ENCODE measurements around the gene TMA16.

The TMA16 gene

GRCh38 chr4:163515198-163515597 lies 20.7 kb downstream of the TMA16 start:
- H3K4ac ChIP-seq (ENCODE audit: low read depth, low read length): no peak overlapping the region
- no peaks in the 10 kb centered on the region for H3K4me1 ChIP-seq (ENCODE audit: control insufficient read depth, low read depth, low read length)
- H3K4me2 ChIP-seq (ENCODE audit: low read length): no peak overlapping the region
- peaks cover 2% of the 10 kb centered on the region for H3K79me1 ChIP-seq (ENCODE audit: low read length)
- H2BK15ac ChIP-seq (replicated peaks; ENCODE audit: low read depth): no peak overlapping the region
- DNase-seq: no peak
- no peaks in the 10 kb centered on the region for H3K27me3 ChIP-seq (ENCODE audit: insufficient read depth, low read length, poor library complexity)
- no peaks in the 10 kb centered on the region for H3K36me3 ChIP-seq (ENCODE audit: control insufficient read depth, insufficient read depth, low read length)
- no peak overlapping the region for H3K56ac ChIP-seq (ENCODE audit: low read length)
- H4K5ac ChIP-seq (ENCODE audit: low read length): no peak overlapping the region
- no peak overlapping the region for H3K18ac ChIP-seq (ENCODE audit: low read length)
- no peak overlapping the region for H3K4me3 ChIP-seq (ENCODE audit: low read length)
- no peak overlapping the region for H2BK5ac ChIP-seq (ENCODE audit: low read length)
- no CpG with 5 or more reads among the region's 8 CpGs for WGBS (ENCODE audit: extremely low coverage, insufficient coverage, low lambda C conversion rate)
- H3K27ac ChIP-seq (ENCODE audit: low read depth, low read length): no peak overlapping the region
- H2BK120ac ChIP-seq (ENCODE audit: low read depth, low read length): no peak overlapping the region
- H4K8ac ChIP-seq (ENCODE audit: low read depth, low read length): no peak overlapping the region
- H3K79me2 ChIP-seq (ENCODE audit: control insufficient read depth, insufficient read depth, low read length): peaks cover 3% of the 10 kb centered on the region
- H2AK5ac ChIP-seq (ENCODE audit: low read length): no peak overlapping the region
- no peak overlapping the region for H3K23ac ChIP-seq (ENCODE audit: low read length)
- no peak overlapping the region for H3K9ac ChIP-seq (ENCODE audit: low read length)

- Histone ChIP-seq H3K36me3 (ENCODE audit: control insufficient read depth, insufficient read depth, low read length) (peaks cover 3% of the 10 kb centered on the region), H2BK5ac (ENCODE audit: low read length) (no peak overlapping the region), H3K23ac (ENCODE audit: low read length) (no peak overlapping the region), H3K27ac (ENCODE audit: low read depth, low read length) (no peak overlapping the region), H2BK15ac (replicated peaks; ENCODE audit: low read depth) (no peak overlapping the region), H3K4ac (ENCODE audit: low read depth, low read length) (no peak overlapping the region), H3K79me2 (ENCODE audit: control insufficient read depth, insufficient read depth, low read length) (no peaks in the 10 kb centered on the region), H4K8ac (ENCODE audit: low read depth, low read length) (no peak overlapping the region), H3K9ac (ENCODE audit: low read length) (no peak overlapping the region), H4K5ac (ENCODE audit: low read length) (no peak overlapping the region), H3K4me3 (ENCODE audit: low read length) (no peak overlapping the region), H3K79me1 (ENCODE audit: low read length) (no peaks in the 10 kb centered on the region), H3K27me3 (ENCODE audit: insufficient read depth, low read length, poor library complexity) (no peaks in the 10 kb centered on the region), H2AK5ac (ENCODE audit: low read length) (no peak overlapping the region), H3K18ac (ENCODE audit: low read length) (no peak overlapping the region), H2BK120ac (ENCODE audit: low read depth, low read length) (no peak overlapping the region), H3K4me1 (ENCODE audit: control insufficient read depth, low read depth, low read length) (no peaks in the 10 kb centered on the region), H3K4me2 (ENCODE audit: low read length) (no peak overlapping the region), H3K56ac (ENCODE audit: low read length) (no peak overlapping the region)
- DNase-seq: no peak
- no CpG with 5 or more reads among the region's 3 CpGs for WGBS (ENCODE audit: extremely low coverage, insufficient coverage, low lambda C conversion rate)
Measured at GRCh38 chr4:163523791-163524365, 29.4 kb downstream of the TMA16 start.

DNA sequence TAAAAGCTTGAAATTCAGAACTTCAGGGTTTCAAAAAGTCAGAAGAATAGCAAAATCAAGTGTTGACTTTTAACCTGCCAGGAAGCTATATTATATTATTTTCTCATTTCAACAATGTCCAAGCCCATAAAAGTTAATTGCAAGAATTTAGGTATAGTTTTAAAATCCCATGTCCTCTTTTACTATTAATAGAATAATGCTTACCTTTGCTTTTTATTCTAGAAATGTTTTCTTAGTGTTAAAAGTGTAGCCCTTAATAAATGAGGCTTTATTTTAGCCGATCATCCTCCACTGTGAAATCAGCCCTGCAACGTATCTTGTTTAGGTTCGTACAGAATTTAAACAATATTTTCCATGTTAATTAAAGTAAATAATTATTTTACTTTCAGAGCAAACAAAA lies 31.5 kb downstream of the TMA16 start:
- no CpG with 5 or more reads among the region's 3 CpGs for WGBS (ENCODE audit: extremely low coverage, insufficient coverage, low lambda C conversion rate)
- Histone ChIP-seq H3K4me2 (ENCODE audit: low read length) (no peak overlapping the region), H3K27ac (ENCODE audit: low read depth, low read length) (no peak overlapping the region), H4K8ac (ENCODE audit: low read depth, low read length) (no peak overlapping the region), H2AK5ac (ENCODE audit: low read length) (no peak overlapping the region), H3K79me2 (ENCODE audit: control insufficient read depth, insufficient read depth, low read length) (no peaks in the 10 kb centered on the region), H3K4ac (ENCODE audit: low read depth, low read length) (no peak overlapping the region), H3K27me3 (ENCODE audit: insufficient read depth, low read length, poor library complexity) (no peaks in the 10 kb centered on the region), H3K36me3 (ENCODE audit: control insufficient read depth, insufficient read depth, low read length) (peaks cover 3% of the 10 kb centered on the region), H3K79me1 (ENCODE audit: low read length) (no peaks in the 10 kb centered on the region), H3K4me3 (ENCODE audit: low read length) (no peak overlapping the region), H3K23ac (ENCODE audit: low read length) (no peak overlapping the region), H2BK15ac (replicated peaks; ENCODE audit: low read depth) (no peak overlapping the region), H3K4me1 (ENCODE audit: control insufficient read depth, low read depth, low read length) (no peaks in the 10 kb centered on the region), H2BK120ac (ENCODE audit: low read depth, low read length) (no peak overlapping the region), H3K56ac (ENCODE audit: low read length) (no peak overlapping the region), H3K18ac (ENCODE audit: low read length) (no peak overlapping the region), H3K9ac (ENCODE audit: low read length) (no peak overlapping the region), H4K5ac (ENCODE audit: low read length) (no peak overlapping the region), H2BK5ac (ENCODE audit: low read length) (no peak overlapping the region)
- no peak for DNase-seq

DNA sequence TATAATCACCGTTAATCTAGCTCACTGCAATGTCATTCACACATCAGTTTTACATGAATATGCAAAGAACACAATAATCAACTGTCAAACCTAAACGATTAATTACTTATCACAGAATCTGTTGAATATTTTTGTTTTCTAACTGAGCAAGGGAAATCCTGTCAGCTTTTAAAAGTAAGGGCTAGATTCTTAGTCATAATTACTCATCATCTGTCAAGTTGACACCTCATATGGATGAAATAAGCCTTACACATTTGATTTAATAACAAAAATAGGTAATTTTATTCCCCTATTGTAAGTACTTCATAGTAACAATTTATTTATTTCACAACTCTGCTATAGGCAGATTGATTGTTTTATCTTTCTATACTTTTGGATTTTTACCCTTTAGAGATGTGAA lies 32.7 kb downstream of the TMA16 start:
- H3K56ac ChIP-seq (ENCODE audit: low read length): no peak overlapping the region
- H3K18ac ChIP-seq (ENCODE audit: low read length): no peak overlapping the region
- no peak for DNase-seq
- no peak overlapping the region for H2BK5ac ChIP-seq (ENCODE audit: low read length)
- H3K27me3 ChIP-seq (ENCODE audit: insufficient read depth, low read length, poor library complexity): no peaks in the 10 kb centered on the region
- no peak overlapping the region for H4K8ac ChIP-seq (ENCODE audit: low read depth, low read length)
- H3K4ac ChIP-seq (ENCODE audit: low read depth, low read length): no peak overlapping the region
- H3K4me2 ChIP-seq (ENCODE audit: low read length): no peak overlapping the region
- H2BK15ac ChIP-seq (replicated peaks; ENCODE audit: low read depth): no peak overlapping the region
- H3K79me1 ChIP-seq (ENCODE audit: low read length): no peaks in the 10 kb centered on the region
- no peak overlapping the region for H3K4me3 ChIP-seq (ENCODE audit: low read length)
- no peak overlapping the region for H4K5ac ChIP-seq (ENCODE audit: low read length)
- no peaks in the 10 kb centered on the region for H3K79me2 ChIP-seq (ENCODE audit: control insufficient read depth, insufficient read depth, low read length)
- H3K9ac ChIP-seq (ENCODE audit: low read length): no peak overlapping the region
- H3K4me1 ChIP-seq (ENCODE audit: control insufficient read depth, low read depth, low read length): no peaks in the 10 kb centered on the region
- peaks cover 3% of the 10 kb centered on the region for H3K36me3 ChIP-seq (ENCODE audit: control insufficient read depth, insufficient read depth, low read length)
- no peak overlapping the region for H3K23ac ChIP-seq (ENCODE audit: low read length)
- no CpG with 5 or more reads among the region's 2 CpGs for WGBS (ENCODE audit: extremely low coverage, insufficient coverage, low lambda C conversion rate)
- H2BK120ac ChIP-seq (ENCODE audit: low read depth, low read length): no peak overlapping the region
- H3K27ac ChIP-seq (ENCODE audit: low read depth, low read length): no peak overlapping the region
- H2AK5ac ChIP-seq (ENCODE audit: low read length): no peak overlapping the region

GRCh38 chr4:163528653-163529052 lies 34.2 kb downstream of the TMA16 start:
- Histone ChIP-seq H3K4me1 (ENCODE audit: control insufficient read depth, low read depth, low read length) (no peaks in the 10 kb centered on the region), H2BK15ac (replicated peaks; ENCODE audit: low read depth) (no peak overlapping the region), H3K36me3 (ENCODE audit: control insufficient read depth, insufficient read depth, low read length) (no peaks in the 10 kb centered on the region), H3K18ac (ENCODE audit: low read length) (no peak overlapping the region), H4K8ac (ENCODE audit: low read depth, low read length) (no peak overlapping the region), H3K9ac (ENCODE audit: low read length) (no peak overlapping the region), H2BK120ac (ENCODE audit: low read depth, low read length) (no peak overlapping the region), H3K79me1 (ENCODE audit: low read length) (no peaks in the 10 kb centered on the region), H2AK5ac (ENCODE audit: low read length) (no peak overlapping the region), H3K4me2 (ENCODE audit: low read length) (no peak overlapping the region), H3K23ac (ENCODE audit: low read length) (no peak overlapping the region), H3K27ac (ENCODE audit: low read depth, low read length) (no peak overlapping the region), H3K4ac (ENCODE audit: low read depth, low read length) (no peak overlapping the region), H3K79me2 (ENCODE audit: control insufficient read depth, insufficient read depth, low read length) (no peaks in the 10 kb centered on the region), H3K56ac (ENCODE audit: low read length) (no peak overlapping the region), H4K5ac (ENCODE audit: low read length) (no peak overlapping the region), H2BK5ac (ENCODE audit: low read length) (no peak overlapping the region), H3K4me3 (ENCODE audit: low read length) (no peak overlapping the region), H3K27me3 (ENCODE audit: insufficient read depth, low read length, poor library complexity) (no peaks in the 10 kb centered on the region)
- WGBS (ENCODE audit: extremely low coverage, insufficient coverage, low lambda C conversion rate): no CpG with 5 or more reads among the region's 4 CpGs
- no peak for DNase-seq

DNA sequence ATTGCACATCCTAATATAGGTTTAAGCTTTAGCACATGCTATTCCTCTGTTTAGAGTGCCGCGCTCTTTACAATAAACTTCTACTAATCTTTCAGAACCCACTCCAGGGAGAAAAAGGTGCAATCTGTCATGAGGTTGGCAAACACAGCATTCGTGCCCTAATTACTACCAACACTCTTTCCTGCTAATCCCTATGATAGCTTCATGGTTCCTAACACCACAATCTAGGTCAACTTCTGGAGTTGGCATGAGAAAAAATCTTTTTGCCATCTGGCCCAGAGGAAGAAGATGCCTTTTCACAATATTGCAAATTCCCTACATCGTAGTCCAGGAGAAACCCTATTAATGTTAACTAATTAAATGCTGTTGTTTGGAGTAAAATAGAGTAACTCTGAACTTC lies 39.6 kb downstream of the TMA16 start:
- no peak overlapping the region for H3K4ac ChIP-seq (ENCODE audit: low read depth, low read length)
- no peak for DNase-seq
- no peak overlapping the region for H3K4me2 ChIP-seq (ENCODE audit: low read length)
- H3K27me3 ChIP-seq (ENCODE audit: insufficient read depth, low read length, poor library complexity): no peaks in the 10 kb centered on the region
- H3K27ac ChIP-seq (ENCODE audit: low read depth, low read length): no peak overlapping the region
- H3K79me2 ChIP-seq (ENCODE audit: control insufficient read depth, insufficient read depth, low read length): no peaks in the 10 kb centered on the region
- no peak overlapping the region for H3K18ac ChIP-seq (ENCODE audit: low read length)
- no peak overlapping the region for H2BK5ac ChIP-seq (ENCODE audit: low read length)
- no peak overlapping the region for H4K8ac ChIP-seq (ENCODE audit: low read depth, low read length)
- H2BK15ac ChIP-seq (replicated peaks; ENCODE audit: low read depth): no peak overlapping the region
- H2BK120ac ChIP-seq (ENCODE audit: low read depth, low read length): no peak overlapping the region
- no peak overlapping the region for H3K4me3 ChIP-seq (ENCODE audit: low read length)
- H3K23ac ChIP-seq (ENCODE audit: low read length): no peak overlapping the region
- no peak overlapping the region for H4K5ac ChIP-seq (ENCODE audit: low read length)
- no peak overlapping the region for H3K56ac ChIP-seq (ENCODE audit: low read length)
- no peak overlapping the region for H2AK5ac ChIP-seq (ENCODE audit: low read length)
- no CpG with 5 or more reads among the region's 4 CpGs for WGBS (ENCODE audit: extremely low coverage, insufficient coverage, low lambda C conversion rate)
- no peak overlapping the region for H3K9ac ChIP-seq (ENCODE audit: low read length)
- H3K79me1 ChIP-seq (ENCODE audit: low read length): no peaks in the 10 kb centered on the region
- H3K4me1 ChIP-seq (ENCODE audit: control insufficient read depth, low read depth, low read length): no peaks in the 10 kb centered on the region
- H3K36me3 ChIP-seq (ENCODE audit: control insufficient read depth, insufficient read depth, low read length): no peaks in the 10 kb centered on the region

All from mesendoderm (in vitro differentiated cells).